Subcutaneous adipose tissue (tissue), 4 donors: ENCODE data around the gene XPOT. TPM values are rescaled to one million over a fixed set of nuclear protein-coding genes. Genes with fewer than 3 reads are reported as not detected.

ENCODE experiments used
- total RNA-seq, 4 donors: library from RNA; depleted of rRNA; stranded (reverse); fragments of >200 nt; gene quantifications; one replicate each; pipeline ENCODE4 v1.1.0, GENCODE V29; 2016
- TF ChIP-seq, protein P1 (sequence below): fragments of 450-650 bp; IDR thresholded peaks from one replicate; pipeline ENCODE4 v1.5.1; 2016; ENCODE audit warnings: low read depth, mild to moderate bottlenecking, control low read depth, antibody characterized with exemption, moderate library complexity

The XPOT gene
- total RNA-seq, 4 donors from 2014 or later: 53.7 to 116 (median 69.7) TPM

GRCh38 chr12:64457466-64457865, 53.3 kb downstream of the XPOT start:
- TF ChIP-seq, protein P1, sequence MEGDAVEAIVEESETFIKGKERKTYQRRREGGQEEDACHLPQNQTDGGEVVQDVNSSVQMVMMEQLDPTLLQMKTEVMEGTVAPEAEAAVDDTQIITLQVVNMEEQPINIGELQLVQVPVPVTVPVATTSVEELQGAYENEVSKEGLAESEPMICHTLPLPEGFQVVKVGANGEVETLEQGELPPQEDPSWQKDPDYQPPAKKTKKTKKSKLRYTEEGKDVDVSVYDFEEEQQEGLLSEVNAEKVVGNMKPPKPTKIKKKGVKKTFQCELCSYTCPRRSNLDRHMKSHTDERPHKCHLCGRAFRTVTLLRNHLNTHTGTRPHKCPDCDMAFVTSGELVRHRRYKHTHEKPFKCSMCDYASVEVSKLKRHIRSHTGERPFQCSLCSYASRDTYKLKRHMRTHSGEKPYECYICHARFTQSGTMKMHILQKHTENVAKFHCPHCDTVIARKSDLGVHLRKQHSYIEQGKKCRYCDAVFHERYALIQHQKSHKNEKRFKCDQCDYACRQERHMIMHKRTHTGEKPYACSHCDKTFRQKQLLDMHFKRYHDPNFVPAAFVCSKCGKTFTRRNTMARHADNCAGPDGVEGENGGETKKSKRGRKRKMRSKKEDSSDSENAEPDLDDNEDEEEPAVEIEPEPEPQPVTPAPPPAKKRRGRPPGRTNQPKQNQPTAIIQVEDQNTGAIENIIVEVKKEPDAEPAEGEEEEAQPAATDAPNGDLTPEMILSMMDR: no peak

- TF ChIP-seq, protein P1: no peak
Observed at GRCh38 chr12:64457923-64458322, 53.7 kb downstream of the XPOT start.

- TF ChIP-seq, protein P1: no peak
Observed at GRCh38 chr12:64459394-64459891, 55.3 kb downstream of the XPOT start.

GRCh38 chr12:64461634-64462414, 57.6 kb downstream of the XPOT start:
- TF ChIP-seq, protein P1: no peak

GRCh38 chr12:64466178-64466577, 62.0 kb downstream of the XPOT start:
- TF ChIP-seq, protein P1: no peak

DNA sequence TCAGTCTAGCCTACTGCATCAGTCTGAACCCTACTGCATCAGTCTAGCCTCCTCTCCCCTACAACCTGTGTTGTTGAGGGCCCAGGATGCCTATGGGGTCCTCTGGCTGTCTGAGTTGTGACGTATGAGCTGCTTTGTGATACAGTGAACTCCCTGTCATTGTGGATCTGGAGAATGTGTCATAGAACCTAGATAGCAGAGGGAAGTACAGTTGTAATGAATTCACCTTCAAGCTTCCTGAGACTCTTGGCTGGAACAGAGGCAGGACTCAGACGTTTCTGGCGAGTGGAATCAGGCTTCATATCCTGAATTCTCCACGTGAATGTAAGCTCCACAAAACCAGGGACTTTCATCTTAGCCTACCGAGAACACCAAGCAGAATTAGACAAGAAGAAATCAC, 64.8 kb downstream of the XPOT start:
- TF ChIP-seq, protein P1: no peak

DNA sequence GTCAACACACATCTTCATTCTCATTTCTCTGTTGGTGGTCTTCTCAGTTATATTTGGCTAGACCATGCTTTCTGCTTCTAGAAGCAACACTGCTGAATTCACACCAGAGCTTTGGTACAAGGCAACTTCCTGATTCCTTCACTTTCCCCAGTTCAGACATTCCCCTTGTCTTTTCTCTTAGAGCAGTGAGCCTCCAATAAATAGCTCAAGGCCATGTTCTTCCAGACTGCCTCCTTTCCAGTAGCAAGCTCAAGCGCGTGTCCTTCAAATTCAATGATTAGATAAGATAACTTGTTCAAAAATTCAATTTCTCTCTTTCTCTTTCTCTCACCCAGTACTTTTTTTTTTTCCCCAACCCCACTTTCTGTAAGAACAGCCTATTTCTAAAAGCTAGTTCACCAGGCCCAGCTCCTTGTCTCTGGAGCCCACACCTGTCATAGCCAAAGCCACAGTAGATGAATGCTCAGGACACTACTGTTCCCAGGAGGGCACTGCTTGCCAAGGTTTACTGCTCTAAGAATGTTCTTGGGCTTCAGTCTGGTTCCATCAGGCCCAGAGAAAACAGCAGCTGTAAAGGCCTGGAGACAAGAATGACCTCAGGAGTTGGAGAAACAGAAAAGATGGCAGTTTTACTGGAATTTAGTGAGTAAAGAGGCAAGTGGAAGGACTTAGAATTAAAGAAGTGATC, 65.4 kb downstream of the XPOT start:
- TF ChIP-seq, protein P1: no peak
